GM12878 (cell line): ENCODE results near the gene LAMP1. TPM values are rescaled to one million over a fixed set of nuclear protein-coding genes. Genes with fewer than 3 reads are reported as not detected.

Experiments used
- ATAC-seq: fragments of 200-7000 bp; cut with Tn5 transposase; 3 replicates; pipeline ENCODE4 v1.9.1; 2020; ENCODE audit warnings: mild to moderate bottlenecking, moderate library complexity
- BruUV-seq: library from RNA; stranded (reverse); fragments of 400-500 nt; replicated peaks from 2 replicates; lab custom pipeline; 2021; lab: Mats Ljungman, UMichigan
- CTCF ChIA-PET: fragments of 300-600 bp; sonication (Branson Sonifier 250); formaldehyde crosslinking; extraction: SDS; loops from one replicate; lab custom pipeline; 2021; ENCODE audit warnings: inconsistent platforms; lab: Yijun Ruan, JAX
- POLR2A ChIA-PET: fragments of 350-600 bp; formaldehyde crosslinking; extraction: SDS; loops from one replicate; lab custom pipeline; 2021; ENCODE audit warnings: inconsistent platforms; lab: Charles Lee
- RAD21 ChIA-PET: fragments of 300-600 bp; sonication (Branson Sonifier 250); formaldehyde crosslinking; loops from one replicate; lab custom pipeline; 2023; ENCODE audit warnings: antibody characterized with exemption; ENCODE audit not compliant: unreplicated experiment; lab: Charles Lee
- SMC1A ChIA-PET: fragments of 300-600 bp; sonication (Branson Sonifier 250); formaldehyde crosslinking; loops from one replicate; lab custom pipeline; 2023; ENCODE audit not compliant: unreplicated experiment, uncharacterized antibody; lab: Charles Lee
- DNase-seq: peaks from one replicate; pipeline ENCODE4 v3.0.0-alpha.2; 2011; ENCODE audit warnings: low read depth, low spot score
- FAIRE-seq: peaks from 3 replicates; lab custom pipeline; 2011; peaks lifted over from hg19 to GRCh38; lab: Jason Lieb, UNC
- H2AFZ ChIP-seq: 2 replicates; pipeline ENCODE4 v1.6.0; 2011; ENCODE audit warnings: low read depth, low read length, control low read depth; ENCODE audit not compliant: control insufficient read depth
- H3K27ac ChIP-seq: 2 replicates; pipeline ENCODE4 v1.5.1; 2011; ENCODE audit warnings: control low read depth; ENCODE audit not compliant: control insufficient read depth, insufficient read depth
- H3K27me3 ChIP-seq, 2 experiments: replicated peaks in 1 of 2; 2 replicates each; pipeline versions ENCODE4 v1.6.0 to v1.6.1; 2011; ENCODE audit warnings: low read length in 1 of 2; ENCODE audit not compliant: control insufficient read depth in 2 of 2, insufficient read depth in 2 of 2
- H3K36me3 ChIP-seq, 2 experiments: 2 replicates each; pipeline ENCODE4 v1.5.1; 2011; ENCODE audit warnings: low read length in 1 of 2; ENCODE audit not compliant: control insufficient read depth in 2 of 2, insufficient read depth in 2 of 2
- H3K4me1 ChIP-seq: 2 replicates; pipeline ENCODE4 v1.6.1; 2011; ENCODE audit warnings: mild to moderate bottlenecking, low read length, moderate library complexity, mixed read lengths; ENCODE audit not compliant: control insufficient read depth, insufficient read depth
- H3K4me2 ChIP-seq: 2 replicates; pipeline ENCODE4 v1.6.0; 2011; ENCODE audit warnings: control low read depth; ENCODE audit not compliant: control insufficient read depth, insufficient read depth
- H3K4me3 ChIP-seq: fragments of 200-600 bp; sonication (generic); 2 replicates; pipeline ENCODE4 v1.5.1; 2016
- H3K79me2 ChIP-seq: 2 replicates; pipeline ENCODE4 v1.6.0; 2011; ENCODE audit warnings: low read length; ENCODE audit not compliant: control insufficient read depth, insufficient read depth
- H3K9ac ChIP-seq: 2 replicates; pipeline ENCODE4 v1.8.0; 2011; ENCODE audit warnings: low read length, control low read depth, mixed read lengths; ENCODE audit not compliant: control insufficient read depth, insufficient read depth
- H3K9me3 ChIP-seq: replicated peaks from 3 replicates; pipeline ENCODE4 v1.5.1; 2011; ENCODE audit warnings: mild to moderate bottlenecking, low read length; ENCODE audit not compliant: control insufficient read depth, insufficient read depth
- H4K20me1 ChIP-seq: 2 replicates; pipeline ENCODE4 v1.6.0; 2011; ENCODE audit not compliant: control insufficient read depth, insufficient read depth
- CBX5 ChIP-seq: sonication (generic); IDR thresholded peaks from 2 replicates; pipeline ENCODE4 v1.6.1; 2016; ENCODE audit warnings: low read depth, moderate library complexity, mild to moderate bottlenecking, inconsistent platforms
- E2F8 ChIP-seq: fragments of 450-650 bp; IDR thresholded peaks from 2 replicates; pipeline ENCODE4 v1.6.1; 2018; ENCODE audit warnings: mild to moderate bottlenecking, low read depth, moderate library complexity; ENCODE audit not compliant: partially characterized antibody
- FOXK2 ChIP-seq: fragments of 450-650 bp; IDR thresholded peaks from 2 replicates; pipeline ENCODE4 v1.6.1; 2017; ENCODE audit warnings: mild to moderate bottlenecking, moderate library complexity
- GATAD2B ChIP-seq: fragments of 450-650 bp; conservative IDR thresholded peaks from 2 replicates; pipeline ENCODE4 v1.6.1; 2017; ENCODE audit warnings: low read depth, mild to moderate bottlenecking, moderate library complexity
- HDAC2 ChIP-seq: fragments of 200-600 bp; sonication (generic); IDR thresholded peaks from 2 replicates; pipeline ENCODE4 v1.6.1; 2017
- IKZF2 ChIP-seq, 2 experiments: fragments of 450-650 bp; IDR thresholded peaks; 2 replicates each; pipeline ENCODE4 v1.6.1; 2017; ENCODE audit warnings: mild to moderate bottlenecking in 2 of 2, moderate library complexity in 2 of 2
- KDM1A ChIP-seq: fragments of 200-600 bp; sonication (generic); IDR thresholded peaks from 2 replicates; pipeline ENCODE4 v1.6.1; 2016; ENCODE audit warnings: borderline replicate concordance
- MYB ChIP-seq: fragments of 150-350 bp; IDR thresholded peaks from 2 replicates; pipeline ENCODE4 v1.6.1; 2014; ENCODE audit warnings: mild to moderate bottlenecking, low read depth, low read length, borderline replicate concordance
- NBN ChIP-seq: fragments of 450-650 bp; IDR thresholded peaks from 2 replicates; pipeline ENCODE4 v1.6.1; 2016
- NFYA ChIP-seq: IDR thresholded peaks from 2 replicates; pipeline ENCODE4 v1.6.1; 2011; ENCODE audit warnings: low read depth, mild to moderate bottlenecking, low read length, improper control_type of control experiment, borderline replicate concordance
- POLR2AphosphoS5 ChIP-seq: IDR thresholded peaks from 2 replicates; pipeline ENCODE4 v1.6.1; 2011; ENCODE audit warnings: mild to moderate bottlenecking, low read length, inconsistent platforms
- STAT1 ChIP-seq: fragments of 450-650 bp; conservative IDR thresholded peaks from 2 replicates; pipeline ENCODE4 v1.6.1; 2014; ENCODE audit warnings: antibody characterized with exemption, mild to moderate bottlenecking
- STAT3 ChIP-seq: IDR thresholded peaks from 2 replicates; pipeline ENCODE4 v1.6.1; 2011; ENCODE audit warnings: low read depth, low read length, improper control_type of control experiment
- WGBS: methylation state at CpG from one replicate; pipeline ENCODE4 v1.1.6; 2016; ENCODE audit warnings: low lambda C conversion rate; ENCODE audit not compliant: insufficient replicate concordance, insufficient coverage; ENCODE audit errors: missing lambda C conversion rate; 5-methylcytosine and 5-hydroxymethylcytosine counted together
- in situ Hi-C: fragments of 300-500 bp; cut with MboI; formaldehyde crosslinking; loops from 9 replicates; pipeline ENCODE4 v1.14.3; 2018; ENCODE audit warnings: mixed read lengths
- intact Hi-C: fragments of 100-400 bp; cut with micrococcal nuclease; formaldehyde crosslinking; loops from one replicate; pipeline ENCODE4 v1.14.2; 2022; ENCODE audit not compliant: unreplicated experiment
- polyA plus RNA-seq, 11 experiments: library from polyadenylated mRNA; depleted of rRNA in 4 of 11; unstranded in 6 of 11; stranded (reverse) in 5 of 11; fragments of >200 nt; fragmentation: Nextera tagmentation in 4 of 11; fragmentation: Illumina TruSeq in 1 of 11; extraction: Ambion mirVana in 4 of 11; extraction: Trizol in 1 of 11; gene quantifications; 1 replicate in 1 of 11; 2 replicates in 10 of 11; pipeline versions ENCODE4 v1.2.1 to v1.2.3, GENCODE V29; 2011 to 2016; ENCODE audit warnings: inconsistent platforms in 2 of 11, missing spikeins in 2 of 11, low read depth in 1 of 11
- total RNA-seq, 4 experiments: library from RNA; depleted of rRNA in 3 of 4; stranded (reverse); fragments of >200 nt in 3 of 4; fragmentation: Illumina TruSeq in 1 of 4; extraction: Trizol in 1 of 4; gene quantifications; 2 replicates each; pipeline versions ENCODE4 v1.2.1 to v1.2.3, GENCODE V29; 2013 to 2021
- TF ChIP-seq, protein P1 (sequence below): fragments of 150-350 bp; IDR thresholded peaks from 2 replicates; pipeline ENCODE4 v1.6.1; 2014; ENCODE audit warnings: mild to moderate bottlenecking, low read depth, low read length
- TF ChIP-seq, protein P2 (sequence below): IDR thresholded peaks from 2 replicates; pipeline ENCODE4 v1.6.1; 2011; ENCODE audit warnings: low read depth, low read length, improper control_type of control experiment, borderline replicate concordance

LAMP1 gene
- total and polyA plus RNA-seq, 10 of the 15 experiments (the other 5 are each of a cell fraction or from before 2014, with no cell fraction given): 2.5 to 83.0 (median 32.7) TPM

- 53% methylated on average over 7 of the region's 7 CpGs for WGBS
- BruUV-seq: no TSS peak
- Histone ChIP-seq H3K4me3 (no peak overlapping the region), H3K36me3 (no peaks in the 10 kb centered on the region), H2AFZ (no peak overlapping the region), H3K27ac (no peak overlapping the region), H3K4me1 (no peaks in the 10 kb centered on the region), H3K4me2 (no peak overlapping the region), H3K79me2 (no peaks in the 10 kb centered on the region), H3K27me3 (no peaks in the 10 kb centered on the region), H4K20me1 (no peaks in the 10 kb centered on the region), H3K9ac (no peak overlapping the region), H3K9me3 (no peaks in the 10 kb centered on the region; the same call in 2 of the 3 replicates)
- no peak for FAIRE-seq
- RAD21 ChIA-PET: no interaction called here
- no peak for TF ChIP-seq FOXK2
- no peak for ATAC-seq
- intact Hi-C loops: no loop called here
- POLR2A ChIA-PET: no interaction called here
- no peak for DNase-seq
- CTCF ChIA-PET: no interaction called here
- in situ Hi-C loops: no loop called here
- SMC1A ChIA-PET: no interaction called here
These were observed 46.6 kb downstream of the LAMP1 start for GRCh38 chr13:113343692-113343968.

DNA sequence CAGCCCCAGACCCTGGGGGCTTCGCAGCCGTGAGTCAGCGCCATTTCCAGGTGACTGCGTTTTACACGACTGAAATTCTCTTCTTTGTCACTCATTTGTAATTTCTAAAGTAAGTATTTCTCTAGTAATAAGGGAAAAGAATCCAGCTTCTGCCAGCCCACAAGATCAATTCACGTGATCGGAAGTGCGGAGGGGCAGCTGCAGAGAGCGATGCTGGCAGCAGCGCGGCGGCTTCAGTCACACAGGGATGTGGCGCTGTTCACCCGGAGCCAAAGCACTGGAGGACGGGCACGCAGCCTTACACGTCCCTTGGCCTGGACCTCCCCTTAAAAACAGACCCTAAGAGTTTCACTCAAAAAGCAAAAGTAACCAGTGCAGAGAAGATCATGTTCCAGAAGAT is 48.4 kb downstream of the LAMP1 start:
- H3K4me1 ChIP-seq: no peaks in the 10 kb centered on the region
- H2AFZ ChIP-seq: no peak overlapping the region
- BruUV-seq: no TSS peak
- H4K20me1 ChIP-seq: no peaks in the 10 kb centered on the region
- H3K9ac ChIP-seq: no peak overlapping the region
- FAIRE-seq (no peak), ATAC-seq (no peak), DNase-seq (no peak)
- in situ Hi-C loops (no loop called here), intact Hi-C loops (no loop called here)
- H3K4me3 ChIP-seq: no peak overlapping the region
- RAD21 ChIA-PET: no interaction called here
- no peaks in the 10 kb centered on the region for H3K27me3 ChIP-seq
- H3K27ac ChIP-seq: no peak overlapping the region
- H3K4me2 ChIP-seq: no peak overlapping the region
- SMC1A ChIA-PET: no interaction called here
- POLR2A ChIA-PET: no interaction called here
- WGBS: 87% methylated on average over 17 of the region's 17 CpGs
- H3K9me3 ChIP-seq: no peaks in the 10 kb centered on the region; the same call in 2 of the 3 replicates
- CTCF ChIA-PET: no interaction called here
- no peaks in the 10 kb centered on the region for H3K79me2 ChIP-seq
- H3K36me3 ChIP-seq: no peaks in the 10 kb centered on the region
- TF ChIP-seq KDM1A (no peak), CBX5 (no peak), NBN (no peak), NFYA (no peak), HDAC2 (no peak), E2F8 (no peak), MYB (no peak), STAT1 (no peak), POLR2AphosphoS5 (no peak), IKZF2 (IDR thresholded peaks at IDR 0.05) (no peak), STAT3 (no peak), GATAD2B (no peak)
- TF ChIP-seq, protein P1, sequence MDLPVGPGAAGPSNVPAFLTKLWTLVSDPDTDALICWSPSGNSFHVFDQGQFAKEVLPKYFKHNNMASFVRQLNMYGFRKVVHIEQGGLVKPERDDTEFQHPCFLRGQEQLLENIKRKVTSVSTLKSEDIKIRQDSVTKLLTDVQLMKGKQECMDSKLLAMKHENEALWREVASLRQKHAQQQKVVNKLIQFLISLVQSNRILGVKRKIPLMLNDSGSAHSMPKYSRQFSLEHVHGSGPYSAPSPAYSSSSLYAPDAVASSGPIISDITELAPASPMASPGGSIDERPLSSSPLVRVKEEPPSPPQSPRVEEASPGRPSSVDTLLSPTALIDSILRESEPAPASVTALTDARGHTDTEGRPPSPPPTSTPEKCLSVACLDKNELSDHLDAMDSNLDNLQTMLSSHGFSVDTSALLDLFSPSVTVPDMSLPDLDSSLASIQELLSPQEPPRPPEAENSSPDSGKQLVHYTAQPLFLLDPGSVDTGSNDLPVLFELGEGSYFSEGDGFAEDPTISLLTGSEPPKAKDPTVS: no peak
- TF ChIP-seq, protein P2, sequence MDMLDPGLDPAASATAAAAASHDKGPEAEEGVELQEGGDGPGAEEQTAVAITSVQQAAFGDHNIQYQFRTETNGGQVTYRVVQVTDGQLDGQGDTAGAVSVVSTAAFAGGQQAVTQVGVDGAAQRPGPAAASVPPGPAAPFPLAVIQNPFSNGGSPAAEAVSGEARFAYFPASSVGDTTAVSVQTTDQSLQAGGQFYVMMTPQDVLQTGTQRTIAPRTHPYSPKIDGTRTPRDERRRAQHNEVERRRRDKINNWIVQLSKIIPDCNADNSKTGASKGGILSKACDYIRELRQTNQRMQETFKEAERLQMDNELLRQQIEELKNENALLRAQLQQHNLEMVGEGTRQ: no peak
